NCI-H2107 (cell line): ENCODE data around the gene LPAR1.

Experiments
- DNase-seq: peaks from one replicate; lab custom pipeline; 2025; lab: John Stamatoyannopoulos, UW

The LPAR1 gene

DNA sequence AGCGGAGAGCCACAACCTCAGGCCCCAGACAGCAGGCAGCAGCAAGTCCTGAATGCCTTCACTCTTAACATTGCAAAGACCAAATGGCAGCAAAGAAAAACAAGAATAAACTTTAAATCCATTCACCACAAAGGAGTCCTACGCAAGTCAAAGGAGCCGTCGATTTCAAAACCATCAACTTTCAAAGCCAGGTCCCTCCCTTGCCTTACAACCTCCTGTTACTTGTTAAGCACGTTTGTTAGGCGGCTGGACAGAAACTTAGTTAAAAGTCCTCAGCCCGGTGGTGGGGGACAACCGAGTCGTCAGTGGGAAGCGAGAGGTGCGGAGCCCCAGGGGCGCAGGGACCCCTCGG is 938 bp downstream of the LPAR1 start:
- no peak for DNase-seq

DNA sequence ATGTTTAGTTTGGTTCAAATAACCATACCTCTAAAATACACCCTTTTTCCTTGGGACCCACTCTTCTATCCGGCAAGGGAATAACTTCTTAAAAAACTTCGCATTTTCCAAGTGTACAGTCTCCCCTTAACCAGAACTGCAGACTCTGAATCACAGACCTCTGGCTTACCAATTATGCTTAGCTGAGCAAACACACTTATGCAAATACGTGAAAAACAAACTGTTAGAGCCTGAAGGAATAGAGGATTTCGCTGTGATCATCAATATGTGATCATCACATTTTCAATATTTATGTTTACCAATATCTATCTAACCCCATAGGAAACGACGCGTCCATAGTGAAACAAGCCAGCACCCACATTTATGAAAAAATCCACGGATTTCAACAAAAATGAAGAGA is 1.3 kb downstream of the LPAR1 start:
- no peak for DNase-seq

DNA sequence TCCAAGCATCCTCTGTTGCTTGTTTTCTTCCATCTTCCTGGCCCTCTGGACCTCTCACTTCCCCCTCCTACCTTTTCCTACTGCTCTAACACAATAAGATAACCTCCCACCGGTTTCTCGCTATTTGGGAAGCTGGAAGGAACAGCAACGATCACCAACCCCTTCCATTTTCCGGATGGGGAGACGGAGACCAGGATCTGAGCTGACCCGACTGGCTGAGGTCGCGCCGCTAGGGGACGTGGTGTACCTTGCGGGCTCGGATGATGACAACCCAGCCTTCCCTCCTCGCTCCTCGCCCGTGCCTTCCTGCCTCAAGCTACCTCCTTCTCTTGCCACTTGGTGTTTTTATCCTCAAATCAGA is 1.9 kb downstream of the LPAR1 start:
- DNase-seq = no peak

DNA sequence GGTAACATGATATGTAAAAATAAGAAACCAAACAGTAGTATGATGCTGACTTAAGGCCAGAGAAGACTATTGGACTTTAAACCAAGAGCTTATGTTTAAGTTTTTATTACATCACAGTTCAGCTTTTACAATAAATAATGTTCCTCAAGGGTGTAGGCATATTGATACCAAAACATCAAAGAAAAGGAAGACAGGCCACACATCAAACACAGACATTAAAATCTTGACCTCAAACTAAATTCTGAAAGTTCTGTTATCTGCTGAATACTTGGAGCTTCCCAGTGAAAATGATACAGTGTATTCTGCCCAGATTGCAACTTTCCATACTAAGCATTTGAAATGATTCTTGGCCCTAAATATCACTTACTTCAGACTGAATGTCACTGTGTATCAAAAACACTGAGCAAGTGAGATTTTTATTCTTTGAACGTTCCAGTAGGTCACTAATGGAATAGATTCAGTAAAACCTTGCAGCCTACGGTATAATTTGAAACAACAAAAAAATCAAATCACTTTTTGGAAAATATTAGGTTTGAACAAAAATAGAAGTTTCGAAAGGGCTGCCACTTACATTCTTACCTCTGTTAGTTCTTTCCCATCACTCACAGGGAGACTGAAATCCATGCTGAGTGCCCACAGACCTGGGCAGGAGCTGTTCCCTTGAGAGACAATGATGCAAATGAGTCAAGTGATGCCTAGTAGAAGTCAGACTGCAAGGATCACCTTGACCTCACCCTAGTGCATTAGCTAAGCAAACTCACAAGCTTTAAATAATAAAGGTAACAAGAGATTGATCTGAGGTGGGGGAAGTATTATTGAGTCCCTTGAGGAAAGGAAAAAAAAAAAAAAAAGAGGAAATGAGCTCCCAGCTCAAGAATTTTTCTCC is 2.5 kb downstream of the LPAR1 start:
- DNase-seq = no peak

DNA sequence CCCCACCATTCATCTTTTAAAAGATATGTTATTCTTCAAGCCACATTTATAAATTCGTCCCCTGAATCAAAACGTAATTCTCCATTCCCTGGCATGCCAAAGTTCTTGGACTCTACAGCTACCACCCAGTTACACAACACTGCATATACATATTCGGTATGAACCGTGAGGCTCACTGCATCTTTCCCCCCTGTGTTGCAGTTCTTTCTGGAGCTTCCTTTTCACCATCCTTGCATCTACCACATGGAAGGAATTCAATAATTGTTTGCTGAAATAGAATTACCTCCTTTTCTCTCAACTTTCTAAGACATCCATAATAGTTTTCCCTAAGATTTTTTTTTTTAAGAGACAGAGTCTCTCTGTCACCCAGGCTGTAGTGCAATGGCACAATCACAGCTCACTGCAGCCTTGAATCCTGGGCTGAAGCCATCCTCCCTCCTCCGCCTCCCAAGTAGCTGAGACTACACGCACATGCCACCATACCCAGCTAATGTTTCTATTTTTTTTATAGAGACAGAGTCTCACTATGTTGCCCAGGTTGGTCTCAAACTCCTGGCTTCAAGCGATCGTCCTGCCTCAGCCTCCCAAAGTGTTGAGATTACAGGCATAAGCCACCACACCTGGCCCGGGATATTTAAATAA is 3.3 kb downstream of the LPAR1 start:
- no peak for DNase-seq

DNA sequence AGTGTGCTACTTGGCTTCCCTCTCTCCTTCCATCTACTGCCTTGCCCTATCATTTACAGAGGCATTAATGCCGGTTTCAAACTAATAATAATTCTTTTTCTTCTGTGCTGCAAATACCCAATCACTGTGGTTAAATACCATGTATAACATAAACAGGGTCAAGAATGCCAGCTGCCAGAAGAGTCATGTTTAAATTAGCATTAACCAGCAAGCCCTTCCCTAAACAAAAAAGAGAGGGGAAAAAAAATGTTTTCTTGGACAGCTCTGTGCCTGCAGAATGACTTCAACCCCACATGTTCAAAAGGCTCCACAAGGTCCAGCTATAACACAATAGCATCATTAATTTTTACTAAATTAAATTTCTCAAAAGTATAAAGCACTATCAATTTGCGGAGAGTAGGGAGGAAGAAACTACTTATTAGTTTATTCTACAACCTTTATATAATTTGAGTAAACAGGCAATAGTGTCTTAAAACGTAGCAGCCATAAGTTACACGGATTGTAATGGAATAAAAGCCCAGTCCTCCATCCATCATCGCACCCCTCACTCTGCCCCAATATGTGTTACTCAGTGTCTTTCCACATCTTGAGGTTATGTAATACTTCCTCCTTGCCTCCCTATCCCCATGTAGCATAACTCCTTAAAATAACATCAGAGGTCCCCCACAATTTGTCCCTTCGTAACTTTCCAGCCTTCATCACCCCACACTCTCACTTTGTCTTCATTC is 3.9 kb downstream of the LPAR1 start:
- no peak for DNase-seq

DNA sequence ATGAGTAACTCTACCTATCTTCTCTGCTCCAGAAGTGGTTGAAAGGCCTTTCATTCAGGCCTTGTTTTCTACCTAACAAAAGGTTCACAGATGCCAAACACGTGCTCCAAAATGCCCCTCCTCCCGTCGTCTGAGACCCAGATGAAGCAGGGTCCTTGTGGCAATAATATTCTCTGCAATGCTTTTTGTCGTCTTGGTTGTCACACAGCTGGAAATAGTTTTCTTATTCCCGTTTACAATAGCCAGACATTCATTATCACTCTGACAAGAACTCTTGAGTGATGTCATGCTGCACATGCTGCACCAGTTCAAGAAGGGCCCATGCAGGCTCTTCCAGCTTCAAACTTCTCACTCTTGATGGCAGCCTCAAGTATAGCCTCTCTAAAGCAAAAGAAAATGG is 7.8 kb downstream of the LPAR1 start:
- DNase-seq = no peak

DNA sequence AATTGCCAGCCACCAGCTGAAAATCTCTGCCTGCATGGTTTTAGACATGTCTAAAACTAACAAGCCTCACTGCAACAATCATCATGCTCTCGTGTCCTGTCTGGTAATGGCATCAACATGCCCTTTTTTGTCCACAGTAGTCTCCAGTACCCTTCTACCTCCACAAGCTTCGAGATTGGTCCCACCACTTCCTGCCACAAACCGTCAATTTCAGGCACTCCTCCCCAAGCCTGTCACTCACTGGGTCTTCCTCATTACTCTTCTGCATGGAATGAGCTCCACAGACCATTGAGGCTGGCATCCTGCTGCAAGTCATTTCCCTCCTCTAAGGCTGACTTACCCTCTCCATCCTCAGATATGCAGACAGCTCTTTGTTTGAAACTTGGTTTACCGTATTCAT is 9.0 kb downstream of the LPAR1 start:
- DNase-seq = no peak

DNA sequence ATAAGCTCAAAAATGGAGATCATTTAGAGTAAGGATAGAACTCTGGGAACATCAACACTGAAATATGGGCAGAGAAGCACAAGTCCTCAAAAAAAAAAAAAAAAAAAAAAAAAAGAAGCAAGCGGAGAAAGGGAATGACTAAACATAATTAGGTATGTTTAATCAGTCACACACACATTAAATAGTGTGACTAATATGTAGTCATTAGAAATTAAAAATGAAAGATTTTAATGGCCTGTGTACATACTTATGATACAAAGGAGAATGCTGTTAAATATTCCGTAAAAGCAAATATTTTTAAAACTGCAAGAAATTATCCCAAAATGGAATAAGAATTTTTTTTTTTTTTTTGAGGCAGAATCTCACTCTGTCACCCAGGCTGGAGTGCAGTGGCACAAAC is 10.5 kb downstream of the LPAR1 start:
- DNase-seq = no peak

DNA sequence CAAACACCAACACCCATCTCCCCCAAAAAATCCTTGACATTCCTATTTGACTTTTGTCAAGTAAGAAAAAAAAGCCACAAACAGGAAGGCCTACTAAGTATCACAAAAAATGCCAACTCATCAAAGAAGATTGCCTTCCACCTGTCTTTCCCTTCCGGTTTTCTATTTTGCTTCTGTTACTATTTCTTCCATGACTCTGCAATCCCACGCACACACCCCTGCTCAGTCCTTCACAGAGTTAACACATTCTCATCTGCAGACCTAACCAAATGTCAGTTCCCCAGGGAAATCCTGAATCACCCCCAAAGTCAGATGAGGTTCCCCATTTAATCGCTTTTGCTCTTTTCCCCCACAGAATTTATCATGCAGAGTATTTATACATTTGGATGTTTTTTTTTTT is 15.1 kb downstream of the LPAR1 start:
- DNase-seq = no peak

DNA sequence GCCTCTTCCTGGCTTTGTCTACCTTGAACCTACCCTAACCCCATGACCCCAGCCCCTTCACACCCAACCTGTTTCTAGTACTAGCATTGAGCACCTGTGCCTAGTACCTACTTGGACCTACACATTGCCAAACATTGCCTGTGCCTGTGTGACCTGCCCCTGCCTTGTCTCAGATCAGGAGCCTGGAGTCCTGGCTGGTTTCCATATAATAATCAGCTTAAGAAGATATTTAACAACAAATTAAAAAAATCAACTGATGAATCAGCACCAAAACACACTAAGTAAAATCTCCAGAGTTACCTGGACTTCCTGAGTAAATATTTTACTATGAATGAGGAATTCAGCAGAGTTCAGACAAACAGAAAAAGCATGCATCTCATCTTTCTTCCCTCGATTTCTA is 17.7 kb downstream of the LPAR1 start:
- DNase-seq = no peak

DNA sequence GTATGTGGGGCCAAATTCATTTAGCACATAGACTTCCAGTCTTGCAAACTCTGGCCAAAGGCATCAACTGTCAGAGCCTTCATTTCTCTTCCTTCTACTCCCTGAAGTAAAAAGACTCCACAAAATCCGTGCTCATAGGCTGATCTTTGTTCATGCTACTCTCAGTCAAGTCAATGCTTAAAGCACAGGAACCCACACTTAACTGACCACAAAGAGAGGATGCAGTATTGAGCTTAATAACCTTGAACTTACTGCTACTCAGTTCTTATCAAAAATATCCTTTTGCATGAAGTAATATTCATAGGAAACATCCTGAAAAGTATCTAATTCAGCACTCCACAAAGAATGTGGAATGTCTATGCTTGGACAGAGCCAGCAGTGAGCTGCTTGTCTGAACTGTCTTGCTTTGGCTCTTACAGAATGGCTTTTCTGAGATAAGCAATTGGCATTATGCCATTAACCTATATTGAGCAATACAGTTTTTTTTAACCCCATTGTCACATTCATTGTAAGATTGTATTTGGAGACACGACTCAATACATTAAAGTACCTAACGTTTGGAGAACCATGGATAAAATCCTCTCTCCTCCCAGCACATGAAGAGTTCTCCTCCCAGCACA is 21.7 kb downstream of the LPAR1 start:
- DNase-seq = no peak

DNA sequence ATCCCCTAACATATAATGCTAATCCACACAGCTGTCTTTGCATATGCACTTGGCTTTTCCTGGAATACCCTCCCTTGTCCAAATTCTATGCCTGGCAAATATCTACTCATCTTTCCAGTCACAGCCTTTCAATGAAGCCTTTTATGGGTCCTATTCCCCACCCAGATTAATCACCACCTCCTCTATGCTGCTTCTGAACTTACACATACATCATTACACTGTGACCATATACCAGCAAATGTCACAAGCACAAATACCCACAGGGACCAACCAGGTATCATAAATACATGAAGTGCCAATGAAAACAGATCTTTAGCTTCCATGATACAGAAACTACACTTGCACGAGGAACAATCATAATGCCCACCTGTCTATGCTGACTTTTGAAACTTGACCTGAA is 22.3 kb downstream of the LPAR1 start:
- DNase-seq = no peak

DNA sequence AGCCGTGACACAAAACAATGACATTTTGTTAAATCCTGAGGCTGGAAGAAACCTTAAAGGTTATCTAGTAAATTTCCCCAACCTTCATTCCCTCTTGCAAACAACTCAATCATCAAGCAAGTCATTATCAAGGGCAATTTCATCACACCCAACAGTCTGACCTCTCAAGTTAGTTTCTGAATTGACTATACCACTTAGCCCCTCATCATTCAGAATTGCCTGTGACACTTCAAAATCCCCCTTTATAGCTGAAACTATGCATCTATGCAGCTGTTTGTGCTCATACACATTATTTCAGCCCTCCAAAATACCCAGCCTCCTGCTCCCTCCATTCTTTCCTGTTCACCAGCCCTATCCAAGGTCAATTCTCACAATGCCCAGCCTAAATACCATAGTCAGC is 24.6 kb downstream of the LPAR1 start:
- DNase-seq = no peak

DNA sequence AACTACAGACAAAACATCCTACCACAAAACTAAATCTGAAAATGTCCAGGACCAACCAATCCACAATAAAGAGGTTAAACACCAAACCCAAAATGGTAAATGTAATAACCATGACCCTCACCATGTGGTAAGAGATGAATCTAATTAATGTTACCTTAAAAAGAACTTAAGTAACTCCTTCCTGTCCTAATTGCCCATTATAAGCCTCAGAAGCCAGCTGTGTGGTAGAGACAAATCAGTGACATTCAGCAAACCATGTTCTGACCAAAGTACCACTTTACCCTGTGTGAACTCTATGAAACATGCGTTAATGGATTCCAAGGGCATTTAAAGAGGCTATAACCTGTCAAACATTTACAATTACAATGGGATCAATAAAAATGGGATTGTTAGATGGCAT is 25.0 kb downstream of the LPAR1 start:
- DNase-seq = no peak

DNA sequence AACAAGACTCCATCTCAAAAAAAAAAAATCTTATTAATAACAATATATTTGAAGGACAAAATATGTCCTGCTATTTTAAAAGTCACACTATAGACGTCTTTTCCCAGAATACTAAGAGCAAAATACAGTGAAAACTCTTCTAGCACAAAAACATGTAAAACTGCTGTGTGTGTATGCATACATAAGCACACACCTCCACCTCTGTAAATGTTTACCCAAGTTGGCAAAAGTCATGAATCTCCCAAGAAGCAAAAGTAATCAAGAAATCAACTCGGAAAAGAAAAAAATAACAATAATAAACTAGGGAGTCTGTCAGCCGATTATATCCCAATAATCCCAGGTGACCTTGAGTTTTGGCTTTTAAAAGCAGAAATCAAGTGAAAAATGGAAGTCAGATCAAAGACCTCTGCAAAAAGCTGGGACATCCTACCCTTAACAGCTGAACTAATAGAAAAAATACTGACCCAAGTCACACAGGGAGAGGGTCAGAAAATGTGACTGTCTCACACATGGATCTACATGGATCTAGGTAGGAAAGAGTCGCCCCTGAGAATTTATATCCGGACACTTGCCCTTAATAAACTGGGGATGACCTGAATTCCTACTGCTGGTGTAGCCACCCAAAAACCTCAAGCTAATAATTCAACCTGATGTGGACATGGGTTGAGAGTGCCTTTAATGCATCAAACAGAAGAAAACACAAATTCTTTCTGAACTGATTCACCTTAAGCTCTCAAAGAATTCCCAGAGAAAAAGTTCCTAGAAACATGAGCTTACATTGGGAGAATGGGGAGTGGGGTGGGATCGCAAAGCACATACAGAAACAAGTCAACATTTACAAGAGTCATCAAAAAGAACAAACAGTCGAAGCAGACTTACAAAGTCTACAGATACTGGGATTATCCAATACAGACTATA is 29.9 kb downstream of the LPAR1 start:
- no peak for DNase-seq

DNA sequence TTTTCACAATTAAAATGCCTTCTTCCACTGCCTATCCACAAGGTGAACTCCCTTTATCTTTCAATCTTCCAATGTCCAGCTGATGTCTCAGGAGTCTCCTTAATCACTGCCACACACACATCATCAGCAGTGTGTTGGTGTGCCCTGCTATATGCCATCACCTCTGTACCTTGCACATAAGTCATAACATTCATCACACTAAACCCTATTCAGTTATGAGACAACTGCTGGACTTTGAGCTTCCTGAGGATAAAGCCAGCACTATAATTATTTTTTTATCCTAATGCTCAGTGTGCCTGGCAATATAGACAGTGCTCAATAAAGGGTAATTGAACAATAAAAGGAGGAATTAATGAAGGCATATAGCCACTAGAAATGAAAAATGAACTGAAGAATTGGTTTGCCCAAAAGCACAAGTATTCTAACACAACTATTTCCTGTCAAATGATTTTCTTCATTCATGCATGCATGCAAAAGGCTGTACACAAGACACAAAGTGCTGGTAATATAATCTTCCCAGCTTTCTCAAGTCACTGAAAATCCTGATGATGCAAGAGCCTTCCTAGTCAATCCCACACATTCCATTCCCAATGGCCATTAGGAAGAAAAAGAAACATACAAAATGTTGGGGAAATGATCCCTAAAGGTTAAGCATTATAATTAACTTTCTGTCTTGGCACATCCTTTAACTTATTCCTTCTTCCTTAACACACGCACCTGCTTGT is 32.4 kb downstream of the LPAR1 start:
- DNase-seq = no peak

DNA sequence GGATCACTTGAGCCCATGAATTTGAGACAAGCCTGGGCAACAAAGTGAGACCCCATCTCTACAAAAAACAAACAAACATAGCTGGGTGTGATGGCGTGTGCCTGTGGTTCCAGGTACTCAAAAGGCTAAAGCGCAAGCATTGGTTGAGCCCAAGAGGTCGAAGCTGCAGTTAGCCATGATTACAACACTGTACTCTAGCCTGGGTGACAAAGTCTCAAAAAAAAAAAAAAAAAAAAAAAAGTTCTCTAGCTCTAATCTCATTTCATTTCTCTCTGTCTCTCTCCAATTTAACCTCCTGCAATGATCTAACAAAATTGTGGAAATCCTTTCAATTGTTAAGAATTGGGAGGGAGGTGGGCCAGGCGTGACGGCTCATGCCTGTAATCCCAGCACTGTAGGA is 33.3 kb downstream of the LPAR1 start:
- DNase-seq = no peak

DNA sequence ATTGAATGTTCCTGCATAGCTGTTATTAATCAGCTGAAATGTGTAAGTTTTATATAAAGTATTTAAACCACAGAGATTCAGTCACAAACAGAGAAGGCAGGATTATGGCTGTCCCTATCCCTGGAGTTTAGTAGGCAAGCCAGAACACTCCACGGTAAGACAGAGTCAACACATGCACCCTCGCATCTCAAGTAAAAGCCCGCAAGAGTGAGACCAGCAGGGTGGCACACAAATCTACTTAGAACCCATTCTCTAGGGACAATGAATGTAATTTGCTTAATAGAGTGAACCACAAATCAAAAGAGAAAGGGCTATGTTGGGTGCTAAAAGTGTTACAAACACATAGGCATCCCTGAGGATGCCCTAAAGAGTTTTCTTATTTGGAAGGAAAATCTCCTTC is 35.1 kb downstream of the LPAR1 start:
- DNase-seq = no peak

DNA sequence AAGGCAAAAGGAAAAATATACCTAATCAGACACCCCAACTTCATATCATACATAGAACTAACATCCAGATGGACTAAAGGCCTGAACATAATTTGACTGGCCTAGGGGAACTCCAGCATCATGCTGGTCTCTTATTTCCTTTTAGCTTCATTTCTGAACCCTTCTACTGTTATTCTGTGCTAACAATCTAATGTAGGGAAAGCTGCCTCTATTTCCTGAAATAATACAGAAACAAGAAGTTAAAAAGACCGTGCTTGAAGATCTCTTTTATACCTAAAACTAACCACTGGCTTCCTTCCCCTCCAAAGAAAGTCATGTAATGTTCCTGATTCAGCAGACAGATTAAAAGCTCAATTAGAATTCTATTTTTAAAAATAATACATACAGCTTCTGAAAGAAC is 36.7 kb downstream of the LPAR1 start:
- no peak for DNase-seq

DNA sequence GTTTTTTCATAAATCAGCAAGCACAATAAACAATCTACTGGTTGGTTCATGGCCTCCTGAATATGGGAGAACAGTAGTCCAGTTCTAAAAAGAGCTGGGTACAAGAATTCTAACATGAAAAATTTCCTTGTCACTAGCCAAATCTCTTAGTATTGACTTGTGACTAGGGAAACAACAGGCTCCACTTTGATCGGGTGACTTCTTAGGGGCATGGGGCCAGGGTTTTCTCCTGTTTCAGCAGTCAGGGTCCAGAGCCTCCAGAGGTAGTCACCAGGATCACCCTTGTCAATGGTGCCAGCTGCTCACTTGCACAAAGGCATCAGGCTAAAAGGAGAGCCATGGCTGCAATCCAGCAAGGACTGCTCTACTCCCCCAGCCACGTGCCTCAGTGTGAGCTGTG is 38.1 kb downstream of the LPAR1 start:
- no peak for DNase-seq
